HCEC 1CT (cell line): ENCODE data around the gene CD33.

Experiments
- DNase-seq: peaks from one replicate; pipeline ENCODE4 v3.0.0-alpha.2; 2017

CD33 gene

DNA sequence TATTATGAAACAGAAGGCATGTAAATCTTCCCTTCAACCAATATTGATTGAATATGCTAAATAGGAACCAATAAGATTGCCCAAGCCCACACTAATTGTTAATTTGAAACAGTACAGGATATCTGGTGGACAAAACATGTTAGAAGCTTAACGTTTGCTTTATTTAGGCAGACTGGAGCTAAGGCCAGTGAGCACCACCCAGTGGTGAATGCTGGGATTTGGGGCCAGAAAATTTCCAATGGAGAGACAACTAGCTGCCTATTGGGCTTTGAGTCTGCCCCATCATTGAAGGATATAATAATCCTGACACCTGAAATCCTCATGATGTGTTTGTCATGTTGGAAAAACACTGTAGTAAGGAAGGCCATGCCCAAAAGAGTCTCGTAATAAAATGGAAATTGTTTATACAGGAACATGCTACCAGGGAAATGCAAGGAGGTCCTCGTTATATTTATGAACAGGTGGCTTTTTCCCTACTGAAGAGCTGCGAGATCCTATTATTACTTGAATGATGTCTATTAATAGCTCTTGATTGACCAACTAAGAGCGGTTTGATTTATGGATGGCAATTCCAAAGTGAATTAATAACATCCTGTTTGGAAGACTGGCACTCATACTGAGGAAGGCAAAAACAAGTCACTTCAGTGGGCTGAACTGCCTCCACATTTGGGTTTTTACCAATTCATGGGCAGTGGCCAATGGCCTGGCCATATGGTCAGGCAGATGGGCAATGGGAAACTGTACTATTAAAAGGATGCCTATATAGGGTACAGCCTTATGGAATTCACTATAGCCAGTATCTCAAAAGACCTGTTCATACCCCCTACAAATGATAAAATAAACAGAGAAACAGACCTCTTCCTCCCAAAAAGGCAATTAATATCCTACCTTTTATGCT, 34.7 kb downstream of the CD33 start:
- DNase-seq = no peak

GRCh38 chr19:51263808-51264207, 38.9 kb downstream of the CD33 start:
- DNase-seq = no peak

- DNase-seq = no peak
Measured at GRCh38 chr19:51271067-51271466, 46.2 kb downstream of the CD33 start.

GRCh38 chr19:51272183-51272810, 47.4 kb downstream of the CD33 start:
- no peak for DNase-seq

DNA sequence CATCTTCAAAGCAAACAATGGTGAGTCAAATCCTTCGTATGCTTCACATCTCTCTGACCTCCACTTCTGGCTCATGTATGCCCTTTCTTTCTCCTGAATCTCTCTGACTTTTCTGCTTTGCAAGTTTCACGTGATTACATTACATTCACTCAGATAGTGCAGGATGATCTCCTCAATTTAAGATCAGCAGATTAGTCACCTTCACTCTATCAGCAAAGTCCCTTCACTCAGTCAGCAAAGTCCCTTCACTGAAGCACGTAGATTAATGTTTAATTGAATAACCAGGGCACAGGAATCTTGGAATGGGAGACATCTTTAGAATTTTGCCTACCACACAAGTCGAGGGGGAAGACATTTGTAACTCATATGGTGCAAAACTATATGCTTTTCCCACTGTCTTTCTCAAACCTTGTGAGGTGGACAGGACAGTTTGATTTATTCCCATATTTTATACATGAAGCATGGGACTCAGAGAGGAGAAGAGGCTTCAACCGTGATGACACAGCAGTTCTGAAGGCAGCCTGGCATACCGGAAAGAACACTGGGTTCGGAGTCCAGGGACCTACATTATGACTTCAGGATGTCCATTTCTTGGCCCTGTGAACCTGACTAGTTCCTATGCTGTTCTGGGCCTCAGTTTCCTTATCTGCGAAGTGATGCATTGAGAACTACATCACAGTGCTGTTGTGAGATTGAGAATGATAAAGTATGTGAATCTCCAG, 49.3 kb downstream of the CD33 start:
- no peak for DNase-seq

- DNase-seq = no peak
Measured at GRCh38 chr19:51277112-51277511, 52.2 kb downstream of the CD33 start.

DNA sequence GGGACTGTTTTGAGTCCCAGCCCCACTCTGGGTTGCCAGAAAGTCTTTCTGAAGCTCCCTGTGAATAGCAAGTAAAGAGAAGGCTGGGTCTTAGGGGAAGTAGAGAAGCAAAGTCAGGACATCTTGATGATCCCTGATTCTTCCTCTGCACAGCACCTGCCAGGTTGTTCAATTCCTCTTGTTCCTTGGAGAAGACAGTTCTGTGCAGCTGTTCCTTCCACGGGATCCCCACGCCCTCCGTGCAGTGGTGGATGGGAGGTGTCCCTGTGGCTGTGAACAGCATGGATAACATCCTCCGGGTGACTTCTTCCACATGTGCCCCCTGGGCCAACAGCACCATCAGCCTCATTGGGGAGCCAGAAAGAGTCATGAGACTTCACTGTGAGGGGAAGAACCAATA, 57.5 kb downstream of the CD33 start:
- DNase-seq = no peak

- DNase-seq = no peak
Measured at GRCh38 chr19:51285682-51286081, 60.8 kb downstream of the CD33 start.
